GM12878 (cell line): Measurements from ENCODE around the gene PEX16. TPM values are rescaled to one million over a fixed set of nuclear protein-coding genes. Genes with fewer than 3 reads are reported as not detected.

Experiments
- ATAC-seq: fragments of 200-7000 bp; cut with Tn5 transposase; 3 replicates; pipeline ENCODE4 v1.9.1; 2020; ENCODE audit warnings: mild to moderate bottlenecking, moderate library complexity
- BruUV-seq: library from RNA; stranded (reverse); fragments of 400-500 nt; replicated peaks from 2 replicates; lab custom pipeline; 2021; lab: Mats Ljungman, UMichigan
- CTCF ChIA-PET: fragments of 300-600 bp; sonication (Branson Sonifier 250); formaldehyde crosslinking; extraction: SDS; loops from one replicate; lab custom pipeline; 2021; ENCODE audit warnings: inconsistent platforms; lab: Yijun Ruan, JAX
- POLR2A ChIA-PET: fragments of 350-600 bp; formaldehyde crosslinking; extraction: SDS; loops from one replicate; lab custom pipeline; 2021; ENCODE audit warnings: inconsistent platforms; lab: Charles Lee
- RAD21 ChIA-PET: fragments of 300-600 bp; sonication (Branson Sonifier 250); formaldehyde crosslinking; loops from one replicate; lab custom pipeline; 2023; ENCODE audit warnings: antibody characterized with exemption; ENCODE audit not compliant: unreplicated experiment; lab: Charles Lee
- SMC1A ChIA-PET: fragments of 300-600 bp; sonication (Branson Sonifier 250); formaldehyde crosslinking; loops from one replicate; lab custom pipeline; 2023; ENCODE audit not compliant: unreplicated experiment, uncharacterized antibody; lab: Charles Lee
- DNase-seq: peaks from one replicate; pipeline ENCODE4 v3.0.0-alpha.2; 2011; ENCODE audit warnings: low read depth, low spot score
- FAIRE-seq: peaks from 3 replicates; lab custom pipeline; 2011; peaks lifted over from hg19 to GRCh38; lab: Jason Lieb, UNC
- H2AFZ ChIP-seq: 2 replicates; pipeline ENCODE4 v1.6.0; 2011; ENCODE audit warnings: low read depth, low read length, control low read depth; ENCODE audit not compliant: control insufficient read depth
- H3K27ac ChIP-seq: 2 replicates; pipeline ENCODE4 v1.5.1; 2011; ENCODE audit warnings: control low read depth; ENCODE audit not compliant: control insufficient read depth, insufficient read depth
- H3K27me3 ChIP-seq, 2 experiments: replicated peaks in 1 of 2; 2 replicates each; pipeline versions ENCODE4 v1.6.0 to v1.6.1; 2011; ENCODE audit warnings: low read length in 1 of 2; ENCODE audit not compliant: control insufficient read depth in 2 of 2, insufficient read depth in 2 of 2
- H3K36me3 ChIP-seq, 2 experiments: 2 replicates each; pipeline ENCODE4 v1.5.1; 2011; ENCODE audit warnings: low read length in 1 of 2; ENCODE audit not compliant: control insufficient read depth in 2 of 2, insufficient read depth in 2 of 2
- H3K4me1 ChIP-seq: 2 replicates; pipeline ENCODE4 v1.6.1; 2011; ENCODE audit warnings: mild to moderate bottlenecking, low read length, moderate library complexity, mixed read lengths; ENCODE audit not compliant: control insufficient read depth, insufficient read depth
- H3K4me2 ChIP-seq: 2 replicates; pipeline ENCODE4 v1.6.0; 2011; ENCODE audit warnings: control low read depth; ENCODE audit not compliant: control insufficient read depth, insufficient read depth
- H3K4me3 ChIP-seq: fragments of 200-600 bp; sonication (generic); 2 replicates; pipeline ENCODE4 v1.5.1; 2016
- H3K79me2 ChIP-seq: 2 replicates; pipeline ENCODE4 v1.6.0; 2011; ENCODE audit warnings: low read length; ENCODE audit not compliant: control insufficient read depth, insufficient read depth
- H3K9ac ChIP-seq: 2 replicates; pipeline ENCODE4 v1.8.0; 2011; ENCODE audit warnings: low read length, control low read depth, mixed read lengths; ENCODE audit not compliant: control insufficient read depth, insufficient read depth
- H3K9me3 ChIP-seq: replicated peaks from 3 replicates; pipeline ENCODE4 v1.5.1; 2011; ENCODE audit warnings: mild to moderate bottlenecking, low read length; ENCODE audit not compliant: control insufficient read depth, insufficient read depth
- H4K20me1 ChIP-seq: 2 replicates; pipeline ENCODE4 v1.6.0; 2011; ENCODE audit not compliant: control insufficient read depth, insufficient read depth
- HCFC1 ChIP-seq: fragments of 150-350 bp; IDR thresholded peaks from 2 replicates; pipeline ENCODE4 v1.6.1; 2014; ENCODE audit warnings: low read length
- MYB ChIP-seq: fragments of 150-350 bp; IDR thresholded peaks from 2 replicates; pipeline ENCODE4 v1.6.1; 2014; ENCODE audit warnings: mild to moderate bottlenecking, low read depth, low read length, borderline replicate concordance
- NFIC ChIP-seq: IDR thresholded peaks from 2 replicates; pipeline ENCODE4 v1.6.1; 2012; ENCODE audit warnings: low read depth, mild to moderate bottlenecking, inconsistent platforms, low read length, moderate library complexity
- SREBF1 ChIP-seq: IDR thresholded peaks from 2 replicates; pipeline ENCODE4 v1.6.1; 2012; ENCODE audit warnings: mild to moderate bottlenecking, low read length
- ZNF207 ChIP-seq: fragments of 450-650 bp; IDR thresholded peaks from 2 replicates; pipeline ENCODE4 v1.6.1; 2014; ENCODE audit warnings: antibody characterized with exemption, mild to moderate bottlenecking, borderline replicate concordance
- ZNF274 ChIP-seq: IDR thresholded peaks from one replicate; pipeline ENCODE4 v1.8.0; 2011; ENCODE audit not compliant: insufficient read length, insufficient read depth
- ZNF384 ChIP-seq: IDR thresholded peaks from 2 replicates; pipeline ENCODE4 v1.6.1; 2012; ENCODE audit warnings: low read depth, mild to moderate bottlenecking, low read length, improper control_type of control experiment, borderline replicate concordance
- WGBS: methylation state at CpG from one replicate; pipeline ENCODE4 v1.1.6; 2016; ENCODE audit warnings: low lambda C conversion rate; ENCODE audit not compliant: insufficient replicate concordance, insufficient coverage; ENCODE audit errors: missing lambda C conversion rate; 5-methylcytosine and 5-hydroxymethylcytosine counted together
- in situ Hi-C: fragments of 300-500 bp; cut with MboI; formaldehyde crosslinking; loops from 9 replicates; pipeline ENCODE4 v1.14.3; 2018; ENCODE audit warnings: mixed read lengths
- intact Hi-C: fragments of 100-400 bp; cut with micrococcal nuclease; formaldehyde crosslinking; loops from one replicate; pipeline ENCODE4 v1.14.2; 2022; ENCODE audit not compliant: unreplicated experiment
- polyA plus RNA-seq, 11 experiments: library from polyadenylated mRNA; depleted of rRNA in 4 of 11; unstranded in 6 of 11; stranded (reverse) in 5 of 11; fragments of >200 nt; fragmentation: Nextera tagmentation in 4 of 11; fragmentation: Illumina TruSeq in 1 of 11; extraction: Ambion mirVana in 4 of 11; extraction: Trizol in 1 of 11; gene quantifications; 1 replicate in 1 of 11; 2 replicates in 10 of 11; pipeline versions ENCODE4 v1.2.1 to v1.2.3, GENCODE V29; 2011 to 2016; ENCODE audit warnings: inconsistent platforms in 2 of 11, missing spikeins in 2 of 11, low read depth in 1 of 11
- total RNA-seq, 4 experiments: library from RNA; depleted of rRNA in 3 of 4; stranded (reverse); fragments of >200 nt in 3 of 4; fragmentation: Illumina TruSeq in 1 of 4; extraction: Trizol in 1 of 4; gene quantifications; 2 replicates each; pipeline versions ENCODE4 v1.2.1 to v1.2.3, GENCODE V29; 2013 to 2021

The PEX16 gene
- total and polyA plus RNA-seq, 10 of the 15 experiments (the other 5 are each of a cell fraction or from before 2014, with no cell fraction given): 1.4 to 53.5 (median 27.6) TPM

- peaks cover 0 to under 1% of the 10 kb centered on the region in 2 experiments; a peak in 2 of 4 replicates for H3K27me3 ChIP-seq
- peak overlapping the region; percentile 69; the same call in 1 of the 2 replicates for H3K4me2 ChIP-seq
- peaks cover 6% of the 10 kb centered on the region for H4K20me1 ChIP-seq
- 25% methylated on average over 10 of the region's 10 CpGs for WGBS
- intact Hi-C loops (loop anchor here (1.0 kb wide), 2 partner anchors 11 to 193 kb away; no protein-coding TSS in a partner anchor), in situ Hi-C loops (no loop called here)
- no peak for DNase-seq
- FAIRE-seq: no peak
- TF ChIP-seq ZNF274: no peak
- no peak for TF ChIP-seq SREBF1
- no peak for TF ChIP-seq ZNF207
- TF ChIP-seq MYB: no peak
- no peak for TF ChIP-seq HCFC1
- no peak for TF ChIP-seq ZNF384
- TF ChIP-seq NFIC: no peak
- no peak overlapping the region for H3K4me3 ChIP-seq
- no peak overlapping the region for H2AFZ ChIP-seq
- H3K79me2 ChIP-seq: no peaks in the 10 kb centered on the region
- ChIA-PET CTCF (interaction anchor here (0.7 to 3.3 kb wide), 11 partner anchors 10 to 184 kb away, joined by 3 to 20 read pairs (median 4); partner anchors contain the start of genes CRY2 and PEX16), RAD21 (interaction anchor here (1.0 to 3.2 kb wide), 10 partner anchors 9 to 189 kb away, joined by 3 to 29 read pairs (median 7); partner anchors contain the start of gene PEX16), SMC1A (interaction anchor here (1.0 to 2.9 kb wide), 12 partner anchors 9 to 189 kb away, joined by 3 to 31 read pairs (median 6); partner anchors contain the start of genes CRY2 and PEX16), POLR2A (interaction anchor here (0.6 to 3.1 kb wide), 5 partner anchors 9 to 188 kb away, joined by 3 to 27 read pairs (median 6); partner anchors contain the start of gene PEX16)
- no peak overlapping the region for H3K9ac ChIP-seq
- peak; percentile 39 for ATAC-seq
- BruUV-seq: no TSS peak
- H3K9me3 ChIP-seq: no peaks in the 10 kb centered on the region
- peak overlapping the region; percentile 35 for H3K27ac ChIP-seq
- peaks cover 3 to 5% of the 10 kb centered on the region in 2 experiments; a peak in 2 of 4 replicates for H3K36me3 ChIP-seq
- H3K4me1 ChIP-seq: peaks cover 44% of the 10 kb centered on the region
Measured at GRCh38 chr11:45929486-45930030, 11.9 kb upstream of the PEX16 start.
